SK-N-SH (cell line): Measurements from ENCODE around the gene KRTAP9-4. TPM values are rescaled to one million over a fixed set of nuclear protein-coding genes. Genes with fewer than 3 reads are reported as not detected.

Source experiments
- CTCF ChIA-PET: fragments of 300-600, 350-600 bp; formaldehyde crosslinking; extraction: SDS; loops from one replicate; lab custom pipeline; 2021; lab: Yijun Ruan, JAX
- POLR2A ChIA-PET: fragments of 350-600 bp; sonication (Branson Sonifier 250); formaldehyde crosslinking; extraction: SDS; loops from one replicate; lab custom pipeline; 2020; ENCODE audit warnings: antibody characterized with exemption, inconsistent platforms; lab: Yijun Ruan, JAX
- DNase-seq: peaks from one replicate; pipeline ENCODE4 v3.0.0; 2012
- H2AFZ ChIP-seq: fragments of 200-600 bp; sonication (generic); 2 replicates; pipeline ENCODE4 v1.8.1; 2016; ENCODE audit warnings: antibody characterized with exemption, mild to moderate bottlenecking, low read depth
- H3F3A ChIP-seq: fragments of 200-600 bp; sonication (generic); replicated peaks from 2 replicates; pipeline ENCODE3; 2016; ENCODE audit warnings: antibody characterized with exemption, mild to moderate bottlenecking; ENCODE audit not compliant: insufficient read depth
- H3K27ac ChIP-seq, 2 experiments: fragments of 200-500 bp in 1 of 2; fragments of 200-600 bp in 1 of 2; sonication (Bioruptor generic) in 1 of 2; sonication (generic), shearing (Covaris generic) in 1 of 2; 2 replicates each; pipeline versions ENCODE4 v1.5.1 to v1.6.1; 2014 to 2016; ENCODE audit warnings: low read depth in 2 of 2, inconsistent platforms in 1 of 2, low read length in 1 of 2, mild to moderate bottlenecking in 1 of 2, mixed read lengths in 1 of 2
- H3K27me3 ChIP-seq: fragments of 200-600 bp; sonication (generic), shearing (Covaris generic); 2 replicates; pipeline ENCODE4 v1.6.1; 2016; ENCODE audit warnings: mixed run types; ENCODE audit not compliant: insufficient read depth
- H3K36me3 ChIP-seq, 2 experiments: fragments of 200-500 bp in 1 of 2; fragments of 200-600 bp in 1 of 2; sonication (Bioruptor generic) in 1 of 2; sonication (generic) in 1 of 2; replicated peaks in 1 of 2; 2 replicates each; pipeline versions ENCODE3 to v1.5.1; 2014 to 2016; ENCODE audit warnings: low read length in 1 of 2, mild to moderate bottlenecking in 1 of 2; ENCODE audit not compliant: insufficient read depth in 2 of 2, control insufficient read depth in 1 of 2
- H3K4me1 ChIP-seq, 2 experiments: fragments of 200-500 bp in 1 of 2; fragments of 200-600 bp in 1 of 2; sonication (Bioruptor generic) in 1 of 2; sonication (generic), shearing (Covaris generic) in 1 of 2; 2 replicates each; pipeline versions ENCODE4 v1.5.1 to v1.6.1; 2014 to 2016; ENCODE audit warnings: low read depth in 1 of 2, low read length in 1 of 2, mixed run types in 1 of 2; ENCODE audit not compliant: insufficient read depth in 2 of 2, control insufficient read depth in 1 of 2
- H3K4me2 ChIP-seq: fragments of 200-600 bp; sonication (generic), shearing (Covaris generic); 2 replicates; pipeline ENCODE4 v1.6.1; 2017; ENCODE audit warnings: mixed run types
- H3K4me3 ChIP-seq, 2 experiments: fragments of 200-500 bp in 1 of 2; fragments of 200-600 bp in 1 of 2; sonication (Bioruptor generic) in 1 of 2; sonication (generic), shearing (Covaris generic) in 1 of 2; 2 replicates each; pipeline versions ENCODE4 v1.5.1 to v1.8.1; 2014 to 2016; ENCODE audit warnings: low read depth in 2 of 2, inconsistent platforms in 1 of 2, low read length in 1 of 2, mild to moderate bottlenecking in 1 of 2, mixed read lengths in 1 of 2, moderate library complexity in 1 of 2
- H3K79me2 ChIP-seq: fragments of 200-600 bp; sonication (generic); 2 replicates; pipeline ENCODE4 v1.8.1; 2017; ENCODE audit warnings: mild to moderate bottlenecking; ENCODE audit not compliant: insufficient read depth
- H3K9ac ChIP-seq: fragments of 200-600 bp; sonication (generic); 2 replicates; pipeline ENCODE4 v1.6.1; 2017; ENCODE audit warnings: mixed run types
- H3K9me2 ChIP-seq: fragments of 200-600 bp; sonication (generic); 2 replicates; pipeline ENCODE4 v1.6.1; 2017; ENCODE audit warnings: mixed run types
- H3K9me3 ChIP-seq: fragments of 200-600 bp; sonication (generic); 2 replicates; pipeline ENCODE4 v1.6.1; 2017; ENCODE audit warnings: mixed run types, mild to moderate bottlenecking, moderate library complexity
- H4K20me1 ChIP-seq: fragments of 200-600 bp; sonication (generic); 2 replicates; pipeline ENCODE4 v1.6.1; 2017; ENCODE audit warnings: mild to moderate bottlenecking, mixed run types; ENCODE audit not compliant: insufficient read depth
- CHD2 ChIP-seq: fragments of 150-350 bp; IDR thresholded peaks from 2 replicates; pipeline ENCODE4 v1.6.1; 2018; ENCODE audit warnings: low read length; ENCODE audit not compliant: partially characterized antibody
- ELF1 ChIP-seq: IDR thresholded peaks from 2 replicates; pipeline ENCODE4 v1.4.0; 2012
- EZH2phosphoT487 ChIP-seq: fragments of 200-600 bp; sonication (generic); IDR thresholded peaks from 2 replicates; pipeline ENCODE4 v1.6.1; 2017; ENCODE audit warnings: low read depth, mixed run types, mild to moderate bottlenecking, antibody characterized with exemption, moderate library complexity, borderline replicate concordance
- FOSL2 ChIP-seq: IDR thresholded peaks from 2 replicates; pipeline ENCODE4 v1.4.0; 2012; ENCODE audit warnings: low read depth, mild to moderate bottlenecking, moderate library complexity, borderline replicate concordance
- FOXJ3 ChIP-seq: sonication (generic); formaldehyde crosslinking; IDR thresholded peaks from 2 replicates; pipeline ENCODE4 v1.5.1; 2020; ENCODE audit warnings: mild to moderate bottlenecking, missing genetic modification reagents
- GABPA ChIP-seq: IDR thresholded peaks from 2 replicates; pipeline ENCODE4 v1.4.0; 2012; ENCODE audit warnings: low read depth, mild to moderate bottlenecking
- NFIC ChIP-seq: IDR thresholded peaks from 2 replicates; pipeline ENCODE4 v1.4.0; 2012; ENCODE audit warnings: borderline replicate concordance
- PBX3 ChIP-seq: IDR thresholded peaks from 2 replicates; pipeline ENCODE4; 2012
- POLR2AphosphoS5 ChIP-seq: IDR thresholded peaks from 2 replicates; pipeline ENCODE4 v1.6.1; 2012; ENCODE audit warnings: low read depth, low read length
- RCOR1 ChIP-seq: fragments of 150-350 bp; IDR thresholded peaks from 2 replicates; pipeline ENCODE4 v1.6.1; 2017; ENCODE audit warnings: antibody characterized with exemption, low read length
- REST ChIP-seq: IDR thresholded peaks from 2 replicates; pipeline ENCODE4 v1.6.1; 2012; ENCODE audit warnings: mild to moderate bottlenecking, low read depth, low read length, moderate library complexity
- RFX5 ChIP-seq: IDR thresholded peaks from 2 replicates; pipeline ENCODE4 v1.6.1; 2012; ENCODE audit warnings: mild to moderate bottlenecking, improper control_type of control experiment, low read length
- RXRA ChIP-seq: IDR thresholded peaks from 2 replicates; pipeline ENCODE4 v1.4.0; 2012; ENCODE audit warnings: low read depth, mild to moderate bottlenecking, borderline replicate concordance
- SIN3A ChIP-seq: IDR thresholded peaks from 2 replicates; pipeline ENCODE4 v1.6.1; 2012; ENCODE audit warnings: low read depth, mild to moderate bottlenecking, low read length, moderate library complexity, borderline replicate concordance
- SMC3 ChIP-seq: IDR thresholded peaks from 2 replicates; pipeline ENCODE4 v1.6.1; 2012; ENCODE audit warnings: low read depth, low read length, improper control_type of control experiment
- TAF1 ChIP-seq: IDR thresholded peaks from 2 replicates; pipeline ENCODE4 v1.6.1; 2012; ENCODE audit warnings: low read depth, mild to moderate bottlenecking, low read length, moderate library complexity, borderline replicate concordance
- TEAD4 ChIP-seq: IDR thresholded peaks from 2 replicates; pipeline ENCODE4 v1.4.0; 2012; ENCODE audit warnings: mild to moderate bottlenecking, borderline replicate concordance; ENCODE audit not compliant: insufficient read depth
- USF1 ChIP-seq: IDR thresholded peaks from 2 replicates; pipeline ENCODE4 v1.4.0; 2012; ENCODE audit warnings: low read depth, borderline replicate concordance
- USF2 ChIP-seq: fragments of 150-350 bp; IDR thresholded peaks from 2 replicates; pipeline ENCODE4 v1.6.1; 2017; ENCODE audit warnings: antibody characterized with exemption, low read length, low read depth, borderline replicate concordance
- YY1 ChIP-seq: IDR thresholded peaks from 2 replicates; pipeline ENCODE4 v1.4.0; 2012; ENCODE audit warnings: low read depth, mild to moderate bottlenecking
- WGBS: methylation state at CpG from one replicate; pipeline ENCODE4 v1.1.6; 2017; ENCODE audit warnings: low lambda C conversion rate; 5-methylcytosine and 5-hydroxymethylcytosine counted together
- polyA plus RNA-seq, 3 experiments: library from polyadenylated mRNA; depleted of rRNA; stranded (reverse); fragments of >200 nt; gene quantifications; 2 replicates each; pipeline ENCODE4 v1.2.3, GENCODE V29; 2012

KRTAP9-4 gene
- polyA plus RNA-seq, 1 of the 3 experiments (the other 2 are of a cell fraction): not detected

- Histone ChIP-seq H3K27ac (no peak overlapping the region), H3K9me3 (no peaks in the 10 kb centered on the region), H3F3A (no peaks in the 10 kb centered on the region), H3K4me3 (no peak overlapping the region), H3K9me2 (no peaks in the 10 kb centered on the region), H2AFZ (no peak overlapping the region), H3K4me1 (no peaks in the 10 kb centered on the region), H3K4me2 (no peak overlapping the region), H3K27me3 (peaks cover 8% of the 10 kb centered on the region; the same call in 1 of the 2 replicates), H4K20me1 (no peaks in the 10 kb centered on the region), H3K9ac (no peak overlapping the region), H3K79me2 (no peaks in the 10 kb centered on the region), H3K36me3 (no peaks in the 10 kb centered on the region)
- DNase-seq: no peak
- WGBS: 19% methylated on average over 2 of the region's 2 CpGs
- POLR2A ChIA-PET: no interaction called here
- TF ChIP-seq USF1: no peak
- TF ChIP-seq GABPA: no peak
- no peak for TF ChIP-seq FOSL2
- no peak for TF ChIP-seq NFIC
- no peak for TF ChIP-seq RCOR1
- TF ChIP-seq SIN3A: no peak
- no peak for TF ChIP-seq PBX3
- no peak for TF ChIP-seq EZH2phosphoT487
- no peak for TF ChIP-seq ELF1
- TF ChIP-seq REST: no peak
- no peak for TF ChIP-seq RXRA
- CTCF ChIA-PET: no interaction called here
These were observed 13.7 kb downstream of the KRTAP9-4 start for GRCh38 chr17:41263212-41263611.

- Histone ChIP-seq H2AFZ (no peak overlapping the region), H3K9me2 (no peaks in the 10 kb centered on the region), H3K79me2 (no peaks in the 10 kb centered on the region), H4K20me1 (no peaks in the 10 kb centered on the region), H3K9ac (no peak overlapping the region), H3K27me3 (peaks cover 8% of the 10 kb centered on the region; the same call in 1 of the 2 replicates), H3K36me3 (no peaks in the 10 kb centered on the region), H3F3A (no peaks in the 10 kb centered on the region), H3K4me3 (no peak overlapping the region), H3K4me2 (no peak overlapping the region), H3K27ac (no peak overlapping the region), H3K4me1 (no peaks in the 10 kb centered on the region), H3K9me3 (no peaks in the 10 kb centered on the region)
- ChIA-PET POLR2A (no interaction called here), CTCF (no interaction called here)
- 21% methylated on average over 3 of the region's 3 CpGs for WGBS
- DNase-seq: no peak
- TF ChIP-seq SMC3 (no peak), RFX5 (no peak), POLR2AphosphoS5 (no peak), TAF1 (no peak), YY1 (no peak), TEAD4 (no peak), FOXJ3 (no peak), CHD2 (no peak), SIN3A (no peak), GABPA (no peak), RCOR1 (no peak), USF2 (no peak)
These were observed 15.1 kb downstream of the KRTAP9-4 start for GRCh38 chr17:41264599-41264998.
